Liver (tissue), 9 donors: ENCODE data around the gene USP15. TPM values are rescaled to one million over a fixed set of nuclear protein-coding genes. Genes with fewer than 3 reads are reported as not detected.

Source experiments
- DNase-seq: peaks from one replicate; pipeline ENCODE4 v3.0.0-alpha.2; 2017; ENCODE audit warnings: low spot score
- H3K27ac ChIP-seq, 2 donors: one replicate each; pipeline ENCODE4 v1.7.0; 2013; ENCODE audit warnings: inconsistent platforms in 2 of 2, low read length in 2 of 2, control low read depth in 1 of 2, low read depth in 1 of 2, mild to moderate bottlenecking in 1 of 2
- H3K27me3 ChIP-seq, 4 donors: one replicate each; pipeline versions ENCODE4 v1.6.1 to v1.7.0; 2013; ENCODE audit warnings: low read length in 3 of 4, inconsistent platforms in 1 of 4, mild to moderate bottlenecking in 1 of 4, moderate library complexity in 1 of 4; ENCODE audit not compliant: control insufficient read depth in 4 of 4, insufficient read depth in 4 of 4
- H3K36me3 ChIP-seq, 4 donors: one replicate each; pipeline versions ENCODE4 v1.6.1 to v1.7.0; 2013; ENCODE audit warnings: low read length in 3 of 4, mild to moderate bottlenecking in 3 of 4, low read depth in 1 of 4, moderate library complexity in 1 of 4; ENCODE audit not compliant: control insufficient read depth in 4 of 4, insufficient read depth in 3 of 4
- H3K4me1 ChIP-seq, 4 donors: one replicate each; pipeline versions ENCODE4 v1.6.1 to v1.7.0; 2013; ENCODE audit warnings: low read length in 3 of 4, mild to moderate bottlenecking in 3 of 4, moderate library complexity in 1 of 4; ENCODE audit not compliant: control insufficient read depth in 4 of 4, insufficient read depth in 4 of 4
- H3K4me3 ChIP-seq, 3 donors: one replicate each; pipeline versions ENCODE4 v1.6.1 to v1.7.0; 2013; ENCODE audit warnings: low read length in 3 of 3, control low read depth in 1 of 3, low read depth in 1 of 3, mild to moderate bottlenecking in 1 of 3
- H3K9ac ChIP-seq, 2 donors: one replicate each; pipeline ENCODE4 v1.7.0; 2013; ENCODE audit warnings: low read length in 2 of 2, mild to moderate bottlenecking in 2 of 2, moderate library complexity in 2 of 2, control low read depth in 1 of 2, low read depth in 1 of 2
- H3K9me3 ChIP-seq, 4 donors: one replicate each; pipeline versions ENCODE4 v1.6.1 to v1.7.0; 2013; ENCODE audit warnings: low read length in 3 of 4; ENCODE audit not compliant: control insufficient read depth in 4 of 4
- EGR1 ChIP-seq, 2 donors: IDR thresholded peaks; 2 replicates each; pipeline ENCODE4 v1.6.1; 2016 to 2018; ENCODE audit warnings: antibody characterized with exemption in 2 of 2, low read depth in 2 of 2
- FOXA1 ChIP-seq: IDR thresholded peaks from 2 replicates; pipeline ENCODE4 v1.6.1; 2016; ENCODE audit warnings: antibody characterized with exemption
- GABPA ChIP-seq, 2 donors: IDR thresholded peaks in 1 of 2; conservative IDR thresholded peaks in 1 of 2; 2 replicates each; pipeline ENCODE4 v1.6.1; 2016; ENCODE audit warnings: antibody characterized with exemption in 2 of 2, mild to moderate bottlenecking in 1 of 2, moderate library complexity in 1 of 2
- HNF4A ChIP-seq, 2 donors: conservative IDR thresholded peaks; 2 replicates each; pipeline ENCODE4 v1.6.1; 2016; ENCODE audit warnings: antibody characterized with exemption in 2 of 2, mild to moderate bottlenecking in 2 of 2
- HNF4G ChIP-seq: IDR thresholded peaks from 2 replicates; pipeline ENCODE4 v1.6.1; 2016; ENCODE audit warnings: antibody characterized with exemption
- JUND ChIP-seq, 2 donors: IDR thresholded peaks; 2 replicates each; pipeline ENCODE4 v1.6.1; 2016; ENCODE audit warnings: antibody characterized with exemption in 2 of 2
- RAD21 ChIP-seq, 2 donors: IDR thresholded peaks; 2 replicates each; pipeline ENCODE4 v1.6.1; 2016; ENCODE audit warnings: antibody characterized with exemption in 2 of 2, mild to moderate bottlenecking in 2 of 2
- SP1 ChIP-seq: IDR thresholded peaks from 2 replicates; pipeline ENCODE4 v1.6.1; 2018; ENCODE audit warnings: antibody characterized with exemption, mild to moderate bottlenecking
- TAF1 ChIP-seq: conservative IDR thresholded peaks from 2 replicates; pipeline ENCODE4 v1.6.1; 2016; ENCODE audit warnings: antibody characterized with exemption, mild to moderate bottlenecking
- YY1 ChIP-seq: IDR thresholded peaks from 2 replicates; pipeline ENCODE4 v1.6.1; 2016; ENCODE audit warnings: antibody characterized with exemption, mild to moderate bottlenecking
- ZBTB33 ChIP-seq: IDR thresholded peaks from 2 replicates; pipeline ENCODE4 v1.6.1; 2016; ENCODE audit warnings: antibody characterized with exemption
- WGBS: extraction: QIAGEN DNeasy Blood & Tissue Kit; methylation state at CpG from one replicate; pipeline ENCODE4 v1.1.7; 2013; 5-methylcytosine and 5-hydroxymethylcytosine counted together
- polyA plus RNA-seq, 2 donors: library from polyadenylated mRNA; stranded (reverse) in 1 of 2; unstranded in 1 of 2; fragments of 200-250 nt in 1 of 2; fragments of >200 nt in 1 of 2; fragmentation: Nextera tagmentation in 1 of 2; extraction: Ambion mirVana in 1 of 2; gene quantifications; one replicate each; pipeline versions ENCODE4 v1.2.1 to v1.2.3, GENCODE V29; 2013 to 2015
- total RNA-seq, 2 donors: library from RNA; depleted of rRNA; stranded (reverse); fragments of >200 nt; gene quantifications; one replicate each; pipeline ENCODE4 v1.2.3, GENCODE V29; 2014
- TF ChIP-seq, protein P1 (sequence below): IDR thresholded peaks from 2 replicates; pipeline ENCODE4 v1.6.1; 2016; ENCODE audit warnings: antibody characterized with exemption
- TF ChIP-seq, protein P2 (sequence below): IDR thresholded peaks from 2 replicates; pipeline ENCODE4 v1.6.1; 2016; ENCODE audit warnings: antibody characterized with exemption
- TF ChIP-seq, protein P3 (sequence below): IDR thresholded peaks from 2 replicates; pipeline ENCODE4 v1.6.1; 2016; ENCODE audit warnings: antibody characterized with exemption, mild to moderate bottlenecking
- donor health status: healthy.
- donor health status: healthy.
- donor health status: healthy.
- donor health status: healthy.
- donor health status: healthy.

Gene USP15
- total and polyA plus RNA-seq, 4 donors = 16.6 to 188 (median 56.5) TPM

DNA sequence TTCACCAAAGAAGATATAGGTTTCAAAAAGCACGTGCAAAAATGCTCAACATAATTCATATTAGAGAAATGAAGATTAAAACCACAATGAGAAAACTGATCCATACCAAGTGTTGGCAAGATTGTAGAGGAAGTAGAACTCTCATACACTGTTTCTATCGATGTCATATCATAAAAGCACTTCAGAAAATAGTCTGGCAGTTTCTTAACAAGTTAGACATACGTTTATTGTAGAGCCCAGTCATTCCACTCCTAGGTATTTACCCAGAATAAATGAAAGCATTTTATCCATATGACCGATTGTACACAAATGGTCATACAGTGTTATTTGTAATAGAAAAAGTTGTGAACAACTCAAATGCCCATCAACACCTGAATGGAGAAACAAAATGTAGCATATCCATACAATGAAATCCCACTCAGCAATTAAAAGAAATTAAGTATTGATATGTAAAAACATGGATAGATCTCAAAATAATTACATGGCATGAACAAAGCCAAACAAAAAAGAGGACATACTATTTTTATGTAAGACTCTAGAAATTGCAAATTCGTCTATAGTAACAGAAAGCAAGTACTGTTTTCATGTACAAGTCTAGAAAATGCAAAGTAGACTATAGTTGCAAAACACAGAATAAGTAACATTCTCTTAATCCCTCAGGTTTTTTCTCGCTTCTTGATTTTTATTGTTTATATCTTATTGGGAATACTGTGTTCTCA is 41.0 kb downstream of the USP15 start:
- no peak overlapping the region for H3K4me3 ChIP-seq
- H3K9ac ChIP-seq = no peak overlapping the region
- TF ChIP-seq HNF4G = no peak
- no peak for TF ChIP-seq GABPA (IDR thresholded peaks at IDR 0.05 in 1 of 2, conservative IDR thresholded peaks at IDR 0.05 in 1 of 2)
- TF ChIP-seq, protein P1, sequence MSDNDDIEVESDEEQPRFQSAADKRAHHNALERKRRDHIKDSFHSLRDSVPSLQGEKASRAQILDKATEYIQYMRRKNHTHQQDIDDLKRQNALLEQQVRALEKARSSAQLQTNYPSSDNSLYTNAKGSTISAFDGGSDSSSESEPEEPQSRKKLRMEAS = no peak
- no peak for TF ChIP-seq RAD21 (IDR thresholded peaks at IDR 0.05)
- no peak for TF ChIP-seq EGR1 (IDR thresholded peaks at IDR 0.05; ENCODE audit: low read depth in 2 of 2)
- no peak for TF ChIP-seq JUND (IDR thresholded peaks at IDR 0.05)
- TF ChIP-seq SP1 = no peak
- no peak for TF ChIP-seq HNF4A (conservative IDR thresholded peaks at IDR 0.05)
- no peak for TF ChIP-seq FOXA1
- no peak for TF ChIP-seq YY1
- H3K27me3 ChIP-seq = no peaks in the 10 kb centered on the region
- peaks cover 0 to 2% (median 0%) of the 10 kb centered on the region in 4 donors for H3K9me3 ChIP-seq
- 84% methylated on average over 6 of the region's 6 CpGs for WGBS
- H3K4me1 ChIP-seq = peaks cover 0 to 1% (median 0%) of the 10 kb centered on the region in 4 donors
- no peak for DNase-seq
- H3K27ac ChIP-seq = no peak overlapping the region
- H3K36me3 ChIP-seq = peaks cover 0 to 32% (median 23%) of the 10 kb centered on the region in 4 donors

DNA sequence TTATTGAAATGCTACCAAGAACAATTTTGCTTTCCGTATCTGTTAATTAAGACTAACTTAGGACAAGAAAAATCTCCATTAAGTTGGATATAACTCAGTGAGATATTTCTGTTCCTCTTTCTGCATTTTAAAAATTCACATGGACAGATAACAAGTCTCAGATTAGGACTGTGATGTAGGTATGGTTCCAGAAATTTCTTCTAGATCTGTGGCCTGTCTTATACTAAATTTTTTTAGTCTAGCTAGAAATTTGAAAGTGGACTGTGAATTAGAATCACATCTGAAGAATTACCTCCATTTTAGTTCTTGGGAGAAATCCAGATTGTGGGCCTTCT is 41.6 kb downstream of the USP15 start:
- H3K9me3 ChIP-seq = peaks cover 0 to 2% (median 0%) of the 10 kb centered on the region in 4 donors
- TF ChIP-seq RAD21 (IDR thresholded peaks at IDR 0.05) (no peak), FOXA1 (no peak), TAF1 (no peak), YY1 (no peak), GABPA (IDR thresholded peaks at IDR 0.05 in 1 of 2, conservative IDR thresholded peaks at IDR 0.05 in 1 of 2) (no peak)
- TF ChIP-seq, protein P2, sequence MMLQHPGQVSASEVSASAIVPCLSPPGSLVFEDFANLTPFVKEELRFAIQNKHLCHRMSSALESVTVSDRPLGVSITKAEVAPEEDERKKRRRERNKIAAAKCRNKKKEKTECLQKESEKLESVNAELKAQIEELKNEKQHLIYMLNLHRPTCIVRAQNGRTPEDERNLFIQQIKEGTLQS = no peak
- TF ChIP-seq, protein P3, sequence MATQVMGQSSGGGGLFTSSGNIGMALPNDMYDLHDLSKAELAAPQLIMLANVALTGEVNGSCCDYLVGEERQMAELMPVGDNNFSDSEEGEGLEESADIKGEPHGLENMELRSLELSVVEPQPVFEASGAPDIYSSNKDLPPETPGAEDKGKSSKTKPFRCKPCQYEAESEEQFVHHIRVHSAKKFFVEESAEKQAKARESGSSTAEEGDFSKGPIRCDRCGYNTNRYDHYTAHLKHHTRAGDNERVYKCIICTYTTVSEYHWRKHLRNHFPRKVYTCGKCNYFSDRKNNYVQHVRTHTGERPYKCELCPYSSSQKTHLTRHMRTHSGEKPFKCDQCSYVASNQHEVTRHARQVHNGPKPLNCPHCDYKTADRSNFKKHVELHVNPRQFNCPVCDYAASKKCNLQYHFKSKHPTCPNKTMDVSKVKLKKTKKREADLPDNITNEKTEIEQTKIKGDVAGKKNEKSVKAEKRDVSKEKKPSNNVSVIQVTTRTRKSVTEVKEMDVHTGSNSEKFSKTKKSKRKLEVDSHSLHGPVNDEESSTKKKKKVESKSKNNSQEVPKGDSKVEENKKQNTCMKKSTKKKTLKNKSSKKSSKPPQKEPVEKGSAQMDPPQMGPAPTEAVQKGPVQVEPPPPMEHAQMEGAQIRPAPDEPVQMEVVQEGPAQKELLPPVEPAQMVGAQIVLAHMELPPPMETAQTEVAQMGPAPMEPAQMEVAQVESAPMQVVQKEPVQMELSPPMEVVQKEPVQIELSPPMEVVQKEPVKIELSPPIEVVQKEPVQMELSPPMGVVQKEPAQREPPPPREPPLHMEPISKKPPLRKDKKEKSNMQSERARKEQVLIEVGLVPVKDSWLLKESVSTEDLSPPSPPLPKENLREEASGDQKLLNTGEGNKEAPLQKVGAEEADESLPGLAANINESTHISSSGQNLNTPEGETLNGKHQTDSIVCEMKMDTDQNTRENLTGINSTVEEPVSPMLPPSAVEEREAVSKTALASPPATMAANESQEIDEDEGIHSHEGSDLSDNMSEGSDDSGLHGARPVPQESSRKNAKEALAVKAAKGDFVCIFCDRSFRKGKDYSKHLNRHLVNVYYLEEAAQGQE = no peak
- H3K9ac ChIP-seq = no peak overlapping the region
- peaks cover 0 to 1% (median 0%) of the 10 kb centered on the region in 4 donors for H3K4me1 ChIP-seq
- 98% methylated on average over 1 of the region's 1 CpG for WGBS
- no peak overlapping the region for H3K27ac ChIP-seq
- H3K36me3 ChIP-seq = peaks cover 0 to 36% (median 22%) of the 10 kb centered on the region in 4 donors
- H3K27me3 ChIP-seq = no peaks in the 10 kb centered on the region
- DNase-seq = no peak
- H3K4me3 ChIP-seq = no peak overlapping the region

GRCh38 chr12:62304560-62304959 is 44.4 kb downstream of the USP15 start:
- H3K4me1 ChIP-seq = peaks cover 0 to 1% (median 0%) of the 10 kb centered on the region in 4 donors
- no peak overlapping the region for H3K4me3 ChIP-seq
- peaks cover 0 to 43% (median 22%) of the 10 kb centered on the region in 4 donors for H3K36me3 ChIP-seq
- no peak overlapping the region for H3K27ac ChIP-seq
- H3K9ac ChIP-seq = no peak overlapping the region
- no peak for DNase-seq
- no peak for TF ChIP-seq RAD21 (IDR thresholded peaks at IDR 0.05)
- TF ChIP-seq, protein P2 = no peak
- TF ChIP-seq ZBTB33 = no peak
- no peaks in the 10 kb centered on the region for H3K27me3 ChIP-seq
- WGBS = 98% methylated on average over 3 of the region's 3 CpGs
- H3K9me3 ChIP-seq = peaks cover 0 to 2% (median 0%) of the 10 kb centered on the region in 4 donors
